Lower lobe of right lung (tissue), 2 donors: Measurements from ENCODE around the gene ADGRG1. TPM values are rescaled to one million over a fixed set of nuclear protein-coding genes. Genes with fewer than 3 reads are reported as not detected.

ENCODE experiments used
- ATAC-seq, 2 donors: fragments of 200-7000 bp; cut with Tn5 transposase; one replicate each; pipeline ENCODE4 v1.9.1; 2020 to 2022; ENCODE audit warnings: mild to moderate bottlenecking in 2 of 2, moderate library complexity in 2 of 2
- DNase-seq: peaks from one replicate; pipeline ENCODE4 v3.0.0-alpha.2; 2020
- H3K27ac ChIP-seq: fragments of 200-600 bp; one replicate; pipeline ENCODE4 v1.8.0; 2022
- H3K27me3 ChIP-seq: fragments of 200-600 bp; one replicate; pipeline ENCODE4 v1.8.0; 2022; ENCODE audit warnings: low read depth
- H3K36me3 ChIP-seq: fragments of 200-600 bp; one replicate; pipeline ENCODE4 v1.8.0; 2022; ENCODE audit warnings: mild to moderate bottlenecking
- H3K4me1 ChIP-seq: fragments of 200-600 bp; one replicate; pipeline ENCODE4 v1.8.0; 2022
- H3K4me3 ChIP-seq: fragments of 200-600 bp; one replicate; pipeline ENCODE4 v1.8.0; 2022; ENCODE audit warnings: mild to moderate bottlenecking
- H3K9me3 ChIP-seq: fragments of 200-600 bp; one replicate; pipeline ENCODE4 v1.8.0; 2022
- intact Hi-C: fragments of 100-400 bp; cut with DNase I; formaldehyde crosslinking; loops from one replicate; pipeline ENCODE4 v1.11.0; 2022
- total RNA-seq: library from RNA; stranded (reverse); fragmentation: NEBNext Ultra II Directional; extraction: Animal tissue kit (Norgen Biotek cat#: 25700); gene quantifications from one replicate; pipeline ENCODE4 v1.2.1, GENCODE V29; 2021
- TF ChIP-seq, protein P1 (sequence below): fragments of 200-600 bp; IDR thresholded peaks from one replicate; pipeline ENCODE4 v1.8.0; 2022; ENCODE audit warnings: antibody characterized with exemption, mild to moderate bottlenecking
- donor health status: DM: no; HTN: yes; CAD: no; lungs with severe emphysema.

Gene ADGRG1
- total RNA-seq, 1 donor from 2014 or later, result 37.9 TPM

DNA sequence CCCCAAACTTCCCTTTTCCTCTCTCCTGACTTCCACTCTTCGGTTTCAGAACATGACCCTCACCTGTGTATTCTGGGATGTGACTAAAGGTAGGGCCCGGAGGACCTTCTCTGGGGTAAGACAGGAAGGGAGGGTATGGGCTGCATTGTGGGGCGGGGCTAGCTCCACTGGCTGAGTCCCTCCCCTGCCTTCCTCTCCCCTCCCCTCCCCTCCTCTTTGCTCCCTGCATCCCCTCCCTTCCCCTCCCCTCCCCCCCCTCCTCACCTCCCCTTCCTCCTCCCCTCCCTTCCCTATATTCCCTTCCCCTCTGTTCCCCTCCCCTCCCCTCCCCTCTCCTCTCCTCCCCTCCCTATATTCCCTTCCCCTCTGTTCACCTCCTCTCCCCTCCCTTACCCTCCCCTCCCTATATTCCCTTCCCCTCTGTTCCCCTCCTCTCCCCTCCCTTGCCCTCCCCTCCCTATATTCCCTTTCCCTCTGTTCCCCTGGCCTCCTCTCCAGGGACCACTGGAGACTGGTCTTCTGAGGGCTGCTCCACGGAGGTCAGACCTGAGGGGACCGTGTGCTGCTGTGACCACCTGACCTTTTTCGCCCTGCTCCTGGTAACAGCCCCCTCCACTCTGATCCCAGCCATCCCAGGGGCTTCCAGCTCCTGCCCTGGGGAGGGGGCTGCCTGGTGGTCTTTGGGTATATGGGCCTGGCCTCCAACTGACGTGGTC lies 51.5 kb downstream of the ADGRG1 start:
- no peak overlapping the region for H3K4me3 ChIP-seq
- ATAC-seq, result no peak
- H3K27ac ChIP-seq, result no peak overlapping the region
- no peaks in the 10 kb centered on the region for H3K27me3 ChIP-seq
- no peaks in the 10 kb centered on the region for H3K9me3 ChIP-seq
- intact Hi-C loops, result no loop called here
- TF ChIP-seq, protein P1, sequence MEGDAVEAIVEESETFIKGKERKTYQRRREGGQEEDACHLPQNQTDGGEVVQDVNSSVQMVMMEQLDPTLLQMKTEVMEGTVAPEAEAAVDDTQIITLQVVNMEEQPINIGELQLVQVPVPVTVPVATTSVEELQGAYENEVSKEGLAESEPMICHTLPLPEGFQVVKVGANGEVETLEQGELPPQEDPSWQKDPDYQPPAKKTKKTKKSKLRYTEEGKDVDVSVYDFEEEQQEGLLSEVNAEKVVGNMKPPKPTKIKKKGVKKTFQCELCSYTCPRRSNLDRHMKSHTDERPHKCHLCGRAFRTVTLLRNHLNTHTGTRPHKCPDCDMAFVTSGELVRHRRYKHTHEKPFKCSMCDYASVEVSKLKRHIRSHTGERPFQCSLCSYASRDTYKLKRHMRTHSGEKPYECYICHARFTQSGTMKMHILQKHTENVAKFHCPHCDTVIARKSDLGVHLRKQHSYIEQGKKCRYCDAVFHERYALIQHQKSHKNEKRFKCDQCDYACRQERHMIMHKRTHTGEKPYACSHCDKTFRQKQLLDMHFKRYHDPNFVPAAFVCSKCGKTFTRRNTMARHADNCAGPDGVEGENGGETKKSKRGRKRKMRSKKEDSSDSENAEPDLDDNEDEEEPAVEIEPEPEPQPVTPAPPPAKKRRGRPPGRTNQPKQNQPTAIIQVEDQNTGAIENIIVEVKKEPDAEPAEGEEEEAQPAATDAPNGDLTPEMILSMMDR, result no peak
- DNase-seq, result no peak
- no peaks in the 10 kb centered on the region for H3K4me1 ChIP-seq
- no peaks in the 10 kb centered on the region for H3K36me3 ChIP-seq

DNA sequence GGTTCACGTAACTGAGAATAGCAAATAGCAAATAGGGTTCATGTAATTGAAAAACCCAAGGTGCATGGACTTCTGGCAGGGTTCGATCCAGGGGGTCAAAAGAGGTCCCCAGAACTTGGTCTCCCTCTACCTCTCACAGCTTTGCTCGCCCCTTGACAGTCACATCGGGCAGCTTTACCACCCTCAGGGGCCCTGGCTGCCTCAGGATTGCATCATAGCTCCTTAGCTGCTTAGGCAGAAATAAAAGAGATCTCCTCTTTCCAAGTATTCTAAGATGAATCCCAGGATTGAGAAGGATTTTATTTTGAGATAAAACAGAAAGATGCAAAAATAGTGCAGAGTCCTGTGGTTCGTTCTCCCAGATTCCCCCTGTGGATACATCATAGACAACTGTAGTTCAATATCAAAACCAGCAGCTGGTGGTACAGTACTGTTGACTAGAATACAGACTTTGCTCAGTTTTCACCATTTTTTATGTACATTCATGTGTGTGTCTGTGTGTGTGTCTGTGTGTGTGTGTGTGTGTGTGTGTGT lies 52.5 kb downstream of the ADGRG1 start:
- H3K36me3 ChIP-seq, result no peaks in the 10 kb centered on the region
- no peaks in the 10 kb centered on the region for H3K27me3 ChIP-seq
- no peak overlapping the region for H3K4me3 ChIP-seq
- ATAC-seq, result no peak
- intact Hi-C loops, result no loop called here
- H3K27ac ChIP-seq, result no peak overlapping the region
- no peaks in the 10 kb centered on the region for H3K4me1 ChIP-seq
- DNase-seq, result no peak
- TF ChIP-seq, protein P1, result no peak
- no peaks in the 10 kb centered on the region for H3K9me3 ChIP-seq

DNA sequence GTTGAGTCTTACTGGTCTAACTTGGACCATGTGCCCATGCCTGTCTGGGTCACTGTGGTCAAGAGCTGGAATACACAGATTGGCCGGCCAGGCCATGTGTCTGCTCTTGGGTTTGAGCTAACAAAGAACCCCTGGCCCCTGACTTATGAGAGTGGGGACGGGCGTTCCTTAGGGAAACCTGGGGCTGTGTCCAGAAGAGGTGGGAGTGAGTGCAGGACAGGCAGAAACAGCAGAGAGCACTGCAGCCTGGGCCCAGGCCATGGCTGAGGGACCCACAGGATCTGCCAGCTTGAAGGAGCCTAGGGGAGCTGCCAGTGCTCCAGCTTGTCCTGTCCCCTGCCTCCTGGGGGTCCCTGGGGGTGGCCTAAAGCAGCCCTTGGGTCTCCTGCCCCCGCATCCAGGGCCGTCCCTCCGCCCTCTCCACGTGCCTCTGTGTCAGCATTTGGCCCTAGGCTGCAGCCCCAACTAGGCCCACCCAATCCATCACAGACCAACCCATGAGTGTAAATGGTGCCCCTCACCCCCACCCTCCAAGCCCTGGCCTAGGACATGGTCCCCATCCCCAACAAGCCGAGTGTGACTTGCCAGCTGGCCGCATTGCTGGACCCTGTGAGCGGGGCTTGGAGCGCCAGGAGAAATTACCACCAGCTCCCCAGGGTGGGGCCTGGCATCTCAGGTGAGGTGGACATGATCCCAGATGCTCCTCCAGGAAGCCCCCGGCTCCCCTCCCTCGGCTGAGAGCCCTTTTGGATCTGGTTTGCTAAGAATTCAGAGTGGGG lies 53.7 kb downstream of the ADGRG1 start:
- Histone ChIP-seq H3K36me3 (no peaks in the 10 kb centered on the region), H3K4me3 (no peak overlapping the region), H3K27me3 (no peaks in the 10 kb centered on the region), H3K4me1 (no peaks in the 10 kb centered on the region), H3K27ac (no peak overlapping the region), H3K9me3 (no peaks in the 10 kb centered on the region)
- TF ChIP-seq, protein P1, result no peak
- intact Hi-C loops, result no loop called here
- DNase-seq (no peak), ATAC-seq (no peak)

DNA sequence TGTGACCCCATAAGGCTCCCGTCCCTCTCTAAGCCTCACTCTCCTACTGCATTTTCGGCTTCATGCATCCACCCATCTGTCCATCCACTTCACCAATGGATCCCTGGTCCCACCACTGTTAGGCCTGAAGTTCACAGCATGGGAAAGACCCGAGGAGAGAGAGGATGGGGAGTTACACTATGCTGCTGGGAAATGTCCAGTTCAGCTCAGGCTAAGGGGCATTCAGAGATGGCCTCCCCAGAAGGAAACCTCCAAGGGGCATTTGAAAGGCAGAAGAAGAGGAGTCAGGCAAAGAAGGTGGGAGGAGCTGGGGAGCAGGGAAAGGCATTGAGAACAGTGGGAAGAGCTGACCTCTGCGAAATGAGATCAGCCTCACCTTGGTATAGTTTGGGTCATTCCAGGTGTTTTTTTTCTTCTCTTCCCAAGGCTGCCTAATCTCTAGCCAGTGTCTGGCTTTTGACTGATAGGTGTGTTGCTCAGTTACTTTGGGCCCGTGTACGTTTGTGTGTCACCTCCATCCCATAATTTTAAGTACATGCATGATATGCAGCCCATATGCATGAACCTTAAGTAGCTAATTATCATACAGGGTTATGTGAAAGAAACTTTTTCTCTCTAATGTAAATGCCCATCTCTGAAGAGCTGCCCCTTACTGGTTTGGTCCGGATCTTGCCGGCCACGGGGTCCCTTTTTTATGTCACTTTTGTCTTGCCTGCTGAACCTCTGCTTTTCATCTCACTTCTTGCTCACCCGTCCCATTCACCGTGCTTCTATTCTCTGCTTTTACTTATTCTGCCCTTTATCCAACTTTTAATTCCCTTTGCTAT lies 54.6 kb downstream of the ADGRG1 start:
- intact Hi-C loops, result no loop called here
- TF ChIP-seq, protein P1, result no peak
- H3K36me3 ChIP-seq, result no peaks in the 10 kb centered on the region

More for the DNA sequence above, 54.6 kb downstream of the ADGRG1 start:
- ATAC-seq (no peak), DNase-seq (no peak)
- H3K27ac ChIP-seq, result no peak overlapping the region
- no peaks in the 10 kb centered on the region for H3K4me1 ChIP-seq
- no peaks in the 10 kb centered on the region for H3K9me3 ChIP-seq
- no peaks in the 10 kb centered on the region for H3K27me3 ChIP-seq
- no peak overlapping the region for H3K4me3 ChIP-seq
